GM23248 (cell line): Measurements from ENCODE around the gene OR2Y1. TPM values are rescaled to one million over a fixed set of nuclear protein-coding genes. Genes with fewer than 3 reads are reported as not detected.

Source experiments
- DNase-seq: peaks from one replicate; pipeline ENCODE4 v3.0.0-alpha.2; 2015
- H2AFZ ChIP-seq: fragments of 200-600 bp; sonication (generic); 2 replicates; pipeline ENCODE4 v1.6.1; 2016; ENCODE audit warnings: antibody characterized with exemption
- H3F3A ChIP-seq: fragments of 200-600 bp; sonication (generic); 2 replicates; pipeline ENCODE4 v1.6.1; 2016; ENCODE audit warnings: mild to moderate bottlenecking, antibody characterized with exemption, mixed run types; ENCODE audit not compliant: insufficient read depth
- H3K27ac ChIP-seq: fragments of 200-600 bp; sonication (generic); 2 replicates; pipeline ENCODE4 v1.5.1; 2016; ENCODE audit warnings: mild to moderate bottlenecking
- H3K27me3 ChIP-seq: fragments of 200-600 bp; sonication (generic); replicated peaks from 2 replicates; pipeline ENCODE4 v1.6.1; 2016; ENCODE audit warnings: mild to moderate bottlenecking; ENCODE audit not compliant: insufficient read depth
- H3K36me3 ChIP-seq: fragments of 200-600 bp; sonication (generic); 2 replicates; pipeline ENCODE4 v1.6.1; 2016; ENCODE audit warnings: low read depth, mild to moderate bottlenecking
- H3K4me1 ChIP-seq: fragments of 200-600 bp; sonication (generic); 2 replicates; pipeline ENCODE4 v1.6.1; 2016; ENCODE audit warnings: mild to moderate bottlenecking; ENCODE audit not compliant: insufficient read depth
- H3K4me2 ChIP-seq: fragments of 200-600 bp; sonication (generic); one replicate; pipeline ENCODE4 v1.6.1; 2016; ENCODE audit warnings: mild to moderate bottlenecking; ENCODE audit not compliant: unreplicated experiment
- H3K4me3 ChIP-seq: fragments of 200-600 bp; sonication (generic); 2 replicates; pipeline ENCODE4 v1.5.1; 2016; ENCODE audit warnings: mild to moderate bottlenecking
- H3K79me2 ChIP-seq: fragments of 200-600 bp; sonication (generic); 2 replicates; pipeline ENCODE4 v1.6.1; 2016; ENCODE audit warnings: mild to moderate bottlenecking; ENCODE audit not compliant: insufficient read depth
- H3K9ac ChIP-seq: fragments of 200-600 bp; sonication (generic); 2 replicates; pipeline ENCODE4 v1.6.1; 2016; ENCODE audit warnings: mild to moderate bottlenecking
- H3K9me2 ChIP-seq: fragments of 200-600 bp; sonication (generic); 2 replicates; pipeline ENCODE4 v1.6.1; 2016; ENCODE audit warnings: mixed run types, mild to moderate bottlenecking, moderate library complexity; ENCODE audit not compliant: insufficient read depth
- H3K9me3 ChIP-seq: fragments of 200-600 bp; sonication (generic); one replicate; pipeline ENCODE4 v1.6.1; 2017; ENCODE audit warnings: low read depth
- H4K20me1 ChIP-seq: fragments of 200-600 bp; sonication (generic); 2 replicates; pipeline ENCODE4 v1.6.0; 2016; ENCODE audit not compliant: insufficient read depth
- EZH2 ChIP-seq: fragments of 200-600 bp; sonication (generic); IDR thresholded peaks from 2 replicates; pipeline ENCODE4 v1.6.1; 2018; ENCODE audit warnings: antibody characterized with exemption, mild to moderate bottlenecking; ENCODE audit not compliant: insufficient read depth, poor library complexity, severe bottlenecking
- EZH2phosphoT487 ChIP-seq: fragments of 200-600 bp; sonication (generic); IDR thresholded peaks from 2 replicates; pipeline ENCODE4 v1.6.1; 2018; ENCODE audit warnings: antibody characterized with exemption, moderate library complexity, mild to moderate bottlenecking, low read depth; ENCODE audit not compliant: insufficient read depth
- WGBS, 2 experiments: methylation state at CpG; one replicate each; pipeline ENCODE4 v1.1.6; 2015 to 2017; ENCODE audit warnings: low lambda C conversion rate in 2 of 2, low coverage in 1 of 2; ENCODE audit errors: missing lambda C conversion rate in 2 of 2; 5-methylcytosine and 5-hydroxymethylcytosine counted together
- in situ Hi-C: fragments of 300-500 bp; cut with MboI; formaldehyde crosslinking; loops from 2 replicates; pipeline ENCODE4 v1.15.0; 2020
- polyA plus RNA-seq: library from polyadenylated mRNA; unstranded; fragments of >200 nt; fragmentation: Nextera tagmentation; extraction: Ambion mirVana; gene quantifications from 2 replicates; pipeline ENCODE4 v1.2.1, GENCODE V29; 2016
- small RNA-seq: library from RNA; depleted of rRNA; stranded (forward); fragments of <200 nt; gene quantifications from one replicate; pipeline ENCODE3, GENCODE V24; 2014; ENCODE audit warnings: low read depth, low replicate concordance
- total RNA-seq: library from RNA; depleted of rRNA; stranded (reverse); fragments of >200 nt; shearing (Covaris generic); gene quantifications from 2 replicates; pipeline ENCODE4 v1.2.3, GENCODE V29; 2014; rRNA removed

The OR2Y1 gene
- total and polyA plus RNA-seq, 2 experiments from 2014 or later, result not detected

DNA sequence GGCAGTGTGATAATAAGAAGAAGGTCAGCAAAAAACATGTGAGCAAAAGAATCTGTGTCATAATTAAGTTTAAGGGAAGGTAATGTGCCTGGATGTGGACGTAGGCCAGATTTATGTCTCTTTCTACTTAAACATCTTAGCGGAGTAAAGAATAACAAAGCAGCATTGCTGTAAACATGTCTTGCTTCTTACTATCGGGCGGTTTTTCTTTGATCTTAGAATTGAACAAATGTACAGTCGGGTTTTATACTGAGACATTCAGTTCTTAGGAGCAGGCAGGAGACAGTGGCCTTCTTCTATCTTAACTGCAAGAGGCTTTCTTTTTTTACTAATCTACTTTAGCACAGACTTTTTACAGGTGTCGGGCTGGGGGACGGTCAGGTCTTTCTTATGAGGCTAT, 50.1 kb downstream of the OR2Y1 start:
- Histone ChIP-seq H3K9me3 (no peaks in the 10 kb centered on the region), H3K36me3 (no peaks in the 10 kb centered on the region), H3K79me2 (no peaks in the 10 kb centered on the region), H3K27me3 (peaks cover 44% of the 10 kb centered on the region), H3K4me1 (no peaks in the 10 kb centered on the region), H3K27ac (no peak overlapping the region), H3K9me2 (no peaks in the 10 kb centered on the region), H3K9ac (no peak overlapping the region), H2AFZ (no peak overlapping the region), H3K4me3 (no peak overlapping the region), H3K4me2 (no peak overlapping the region), H3F3A (no peaks in the 10 kb centered on the region), H4K20me1 (no peaks in the 10 kb centered on the region)
- no peak for DNase-seq
- no peak for TF ChIP-seq EZH2phosphoT487
- no peak for TF ChIP-seq EZH2
- in situ Hi-C loops, result no loop called here
- 38 to 43% methylated on average over 7 of the region's 7 CpGs for WGBS, 2 experiments

Small RNA genes lying within 50 kb of the gene (small RNA-seq; reads per million reads assigned to genes)
- gene RNU1-17P, result not detected

Other genes starting within 250 kb of the OR2Y1 start
- 7.7 and 7.8 TPM in 2 replicates for gene CNOT6, start 245.7 kb downstream of the OR2Y1 start, total RNA-seq
- gene CNOT6, start 245.7 kb downstream of the OR2Y1 start, polyA plus RNA-seq, result 5.3 and 5.4 TPM in 2 replicates
- gene SCGB3A1, start 148.6 kb downstream of the OR2Y1 start, total RNA-seq, result not detected in 2 replicates
- gene SCGB3A1, start 148.6 kb downstream of the OR2Y1 start, polyA plus RNA-seq, result not detected in 2 replicates
- 0.76 TPM in 1 of 2 replicates, not detected in the other for gene FLT4, start 90.5 kb downstream of the OR2Y1 start, total RNA-seq
- not detected in 2 replicates for gene FLT4, start 90.5 kb downstream of the OR2Y1 start, polyA plus RNA-seq
- gene MGAT1, start 62.7 kb upstream of the OR2Y1 start, total RNA-seq, result 200 and 209 TPM in 2 replicates
- 180 and 192 TPM in 2 replicates for gene MGAT1, start 62.7 kb upstream of the OR2Y1 start, polyA plus RNA-seq
- gene ZFP62, start 121.2 kb upstream of the OR2Y1 start, total RNA-seq, result 6.1 and 13.6 TPM in 2 replicates
- 9.4 and 13.0 TPM in 2 replicates for gene ZFP62, start 121.2 kb upstream of the OR2Y1 start, polyA plus RNA-seq
- gene BTNL8, start 159.1 kb upstream of the OR2Y1 start, total RNA-seq, result not detected in 2 replicates
- gene BTNL8, start 159.1 kb upstream of the OR2Y1 start, polyA plus RNA-seq, result not detected in 2 replicates
- not detected in 2 replicates for gene BTNL3, start 248.8 kb upstream of the OR2Y1 start, total RNA-seq
- not detected in 2 replicates for gene BTNL3, start 248.8 kb upstream of the OR2Y1 start, polyA plus RNA-seq